ENCODE measurements around the gene SEPTIN11. TPM values are rescaled to one million over a fixed set of nuclear protein-coding genes. Genes with fewer than 3 reads are reported as not detected.

The SEPTIN11 gene
- total RNA-seq, 1 experiment from 2014 or later, result 77.3 TPM

DNA sequence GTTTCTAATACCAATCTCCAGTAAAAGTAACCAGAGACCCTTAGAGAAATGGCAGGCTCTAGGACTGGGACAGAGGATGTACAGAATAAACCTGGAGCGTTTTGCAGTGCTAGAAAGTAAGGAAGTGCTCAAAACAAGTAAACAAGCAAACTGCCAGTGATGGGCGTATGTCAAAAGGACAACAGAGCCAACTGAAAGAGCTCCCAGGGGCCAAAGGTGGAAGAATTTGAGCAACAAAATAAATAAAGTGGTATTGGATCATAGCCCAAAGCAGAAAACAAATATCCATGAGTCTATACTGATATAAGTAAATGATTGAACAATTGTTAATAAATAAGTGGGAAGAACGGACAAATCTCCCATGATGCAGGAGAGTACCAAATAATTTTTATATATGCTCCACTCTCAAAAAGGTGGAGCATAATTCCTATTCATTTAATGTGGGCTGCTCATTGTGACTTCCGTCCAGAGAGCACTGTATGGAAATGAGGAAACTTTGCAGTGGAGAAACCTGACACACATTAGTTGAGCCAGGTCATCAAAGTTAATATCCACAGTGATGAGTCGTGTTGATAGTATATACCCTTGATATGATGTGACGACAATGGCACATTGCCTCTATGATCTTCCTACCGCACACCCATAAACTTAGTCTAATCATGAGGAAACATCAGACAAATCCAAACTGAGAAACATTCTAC is 17.8 kb upstream of the SEPTIN11 start:
- Histone ChIP-seq H2AK5ac (ENCODE audit: insufficient read length, low read length) (no peak overlapping the region), H4K91ac (ENCODE audit: insufficient read length, low read depth, low read length) (no peak overlapping the region), H2BK5ac (ENCODE audit: insufficient read length, low read length) (no peak overlapping the region), H3K27ac (ENCODE audit: insufficient read length, low read depth, low read length) (no peak overlapping the region), H3K18ac (ENCODE audit: insufficient read length, low read depth, low read length) (no peak overlapping the region), H2BK15ac (ENCODE audit: low read depth, low read length) (no peak overlapping the region), H3T11ph (ENCODE audit: low read length) (no peak overlapping the region), H4K20me1 (ENCODE audit: control insufficient read depth, insufficient read depth, insufficient read length) (no peaks in the 10 kb centered on the region), H3K56ac (ENCODE audit: insufficient read length, low read depth, low read length) (no peak overlapping the region), H3K4ac (ENCODE audit: low read depth, low read length) (no peak overlapping the region), H3K79me2 (ENCODE audit: insufficient read depth, low read length) (no peaks in the 10 kb centered on the region), H2AFZ (ENCODE audit: low read length) (no peak overlapping the region), H3K9ac (ENCODE audit: extremely low read depth, insufficient read length, low read length) (no peak overlapping the region), H3K27me3 (ENCODE audit: insufficient read depth, low read length) (no peaks in the 10 kb centered on the region), H3K4me2 (ENCODE audit: insufficient read depth, insufficient read length, low read length) (no peak overlapping the region), H2BK120ac (ENCODE audit: low read depth, low read length, poor library complexity, severe bottlenecking) (no peak overlapping the region), H3K9me3 (ENCODE audit: control insufficient read depth, low read depth, low read length) (no peaks in the 10 kb centered on the region), H3K4me1 (ENCODE audit: insufficient read depth, low read length) (no peaks in the 10 kb centered on the region), H2BK20ac (ENCODE audit: low read depth, low read length, poor library complexity, severe bottlenecking) (no peak overlapping the region), H3K23ac (ENCODE audit: insufficient read length, low read depth, low read length) (no peak overlapping the region), H3K14ac (ENCODE audit: insufficient read depth, low read length) (no peak overlapping the region), H2BK12ac (ENCODE audit: insufficient read length, low read depth, low read length) (no peak overlapping the region), H4K5ac (ENCODE audit: insufficient read length, low read depth, low read length) (no peak overlapping the region), H3K79me1 (ENCODE audit: insufficient read depth, low read depth, low read length, poor library complexity, severe bottlenecking) (no peaks in the 10 kb centered on the region), H4K8ac (replicated peaks; ENCODE audit: insufficient read length, low read depth, low read length) (no peak overlapping the region), H3K23me2 (ENCODE audit: insufficient read length, low read depth, low read length, poor library complexity, severe bottlenecking) (no peaks in the 10 kb centered on the region)
- H3K4me3 Mint-ChIP-seq, result no peak overlapping the region
- WGBS (ENCODE audit: extremely low coverage, insufficient read length, low lambda C conversion rate), result no CpG with 5 or more reads among the region's 7 CpGs
- no peak for DNase-seq
- H3K9me3 Mint-ChIP-seq, result no peaks in the 10 kb centered on the region
- H3K27ac Mint-ChIP-seq, result no peak overlapping the region
- H3K4me1 Mint-ChIP-seq, result no peaks in the 10 kb centered on the region
- no peaks in the 10 kb centered on the region; the same call in 1 of the 2 replicates for H3K27me3 Mint-ChIP-seq (ENCODE audit: low read depth)
- H3K36me3 Mint-ChIP-seq (ENCODE audit: insufficient read depth in 1 of 3, low read depth in 3 of 3), result no peaks in the 10 kb centered on the region
- TF ChIP-seq CTCF (conservative IDR thresholded peaks at IDR 0.05), result no peak

All from H9 (cell line).